Measurements from ENCODE around the gene GPA33. TPM values are rescaled to one million over a fixed set of nuclear protein-coding genes. Genes with fewer than 3 reads are reported as not detected.
A peak's percentile ranks its signal among the peaks of the same experiment; 100 is the strongest.

The GPA33 gene
- total and polyA plus RNA-seq, 11 donors: 0.15 to 3.6 (median 1.1) TPM; not detected in 1

- H3K4me3 ChIP-seq: peak overlapping the region in 7 of 12 donors; percentile 14 to 41 (median 34)
- ATAC-seq (peak; percentile 57 to 93 (median 87)), DNase-seq (peak; percentile 65 to 88 (median 72))
- TF ChIP-seq POLR2A (IDR thresholded peaks at IDR 0.05) (no peak), CTCF (IDR thresholded peaks at IDR 0.05) (peak; percentile 90 to 98 (median 97))
- H3K9me3 ChIP-seq: no peaks in the 10 kb centered on the region
- intact Hi-C loops (cut with DNase I): loop anchor here (1.0 to 10.0 kb wide), 16 partner anchors 61 to 468 kb away; partner anchors contain the start of gene POU2F1 (in 1 of the 10)
- 6 to 9% (median 6%) methylated on average over 21 to 31 of the region's 31 CpGs for WGBS, 4 donors
- peaks cover 0 to 13% (median 4%) of the 10 kb centered on the region in 12 donors for H3K4me1 ChIP-seq
- H3K27me3 ChIP-seq: peaks cover 0 to 3% (median 0%) of the 10 kb centered on the region in 9 donors
- no peak overlapping the region for H3K27ac ChIP-seq
- H3K36me3 ChIP-seq: no peaks in the 10 kb centered on the region
These were observed 23.6 kb downstream of the GPA33 start for GRCh38 chr1:167066333-167067122.

DNA sequence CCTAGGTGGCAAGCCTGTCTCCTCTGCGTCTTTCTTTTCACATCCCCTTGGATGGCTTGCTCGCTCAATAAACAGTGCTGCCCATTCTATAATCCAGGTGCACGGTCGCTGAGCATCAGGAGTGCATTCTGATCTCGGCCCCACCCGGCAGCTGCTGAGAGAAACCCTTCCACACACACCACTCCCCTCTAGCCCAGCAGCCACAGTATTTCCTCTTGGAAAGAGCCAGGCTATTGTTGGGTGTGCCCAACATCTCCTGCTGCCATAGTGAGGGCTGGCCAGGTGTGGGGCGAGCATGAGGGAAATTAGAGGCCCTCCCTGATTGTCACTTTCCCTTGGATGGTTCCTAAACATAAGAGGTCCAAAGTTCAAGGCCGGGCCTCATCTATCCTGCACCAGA, 24.7 kb downstream of the GPA33 start:
- peaks cover 0 to 8% (median 4%) of the 10 kb centered on the region in 12 donors for H3K4me1 ChIP-seq
- no peak for TF ChIP-seq CTCF (IDR thresholded peaks at IDR 0.05)
- no peak for TF ChIP-seq POLR2A (IDR thresholded peaks at IDR 0.05)
- no peak for DNase-seq
- no peaks in the 10 kb centered on the region for H3K9me3 ChIP-seq
- intact Hi-C loops (cut with DNase I): loop anchor here (5.0 to 10.0 kb wide), 9 partner anchors 62 to 469 kb away; no protein-coding TSS in a partner anchor
- peaks cover 0 to 5% (median 0%) of the 10 kb centered on the region in 9 donors for H3K27me3 ChIP-seq
- H3K27ac ChIP-seq: no peak overlapping the region
- 83 to 90% (median 86%) methylated on average over 8 of the region's 8 CpGs for WGBS, 4 donors
- peak in 1 of 4 donors; percentile 7 for ATAC-seq
- no peak overlapping the region for H3K4me3 ChIP-seq
- H3K36me3 ChIP-seq: no peaks in the 10 kb centered on the region

- H3K27me3 ChIP-seq: peaks cover 0 to 9% (median 0%) of the 10 kb centered on the region in 9 donors
- ATAC-seq (no peak), DNase-seq (peak in 1 of 5 donors; percentile 9)
- TF ChIP-seq CTCF (IDR thresholded peaks at IDR 0.05) (no peak), POLR2A (IDR thresholded peaks at IDR 0.05) (no peak)
- intact Hi-C loops (cut with DNase I): loop anchor here (5.0 to 10.0 kb wide), 9 partner anchors 63 to 470 kb away; no protein-coding TSS in a partner anchor
- WGBS, 4 donors: 69 to 80% (median 75%) methylated on average over 9 of the region's 9 CpGs
- no peaks in the 10 kb centered on the region for H3K36me3 ChIP-seq
- no peaks in the 10 kb centered on the region for H3K9me3 ChIP-seq
- peaks cover 0 to 8% (median 4%) of the 10 kb centered on the region in 12 donors for H3K4me1 ChIP-seq
- no peak overlapping the region for H3K27ac ChIP-seq
- H3K4me3 ChIP-seq: no peak overlapping the region
These were observed 25.6 kb downstream of the GPA33 start for GRCh38 chr1:167064621-167065020.

DNA sequence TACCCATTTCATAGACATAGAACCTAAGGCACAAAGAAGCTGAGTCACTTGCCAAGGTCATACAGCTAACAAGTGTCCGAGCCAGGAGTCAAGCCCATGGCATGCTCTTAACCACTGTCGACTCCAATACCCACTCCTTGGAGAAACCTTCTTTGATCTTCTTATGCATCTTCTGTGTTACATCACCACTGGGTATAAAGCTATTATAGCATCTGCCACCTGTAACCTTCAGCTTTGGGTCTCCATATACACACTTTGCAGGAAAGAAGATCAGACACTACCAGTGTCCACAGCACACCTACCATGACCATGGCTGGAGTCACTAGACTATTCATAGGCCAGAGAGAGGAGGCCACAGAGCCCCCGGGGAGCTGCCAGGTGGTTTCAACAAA, 29.1 kb downstream of the GPA33 start:
- Histone ChIP-seq H3K27ac (no peak overlapping the region), H3K27me3 (peaks cover 0 to 8% (median 0%) of the 10 kb centered on the region in 9 donors), H3K4me3 (no peak overlapping the region), H3K4me1 (peaks cover 0 to 8% (median 3%) of the 10 kb centered on the region in 12 donors), H3K9me3 (no peaks in the 10 kb centered on the region), H3K36me3 (no peaks in the 10 kb centered on the region)
- 89 to 95% (median 93%) methylated on average over 3 of the region's 3 CpGs for WGBS, 4 donors
- TF ChIP-seq CTCF (IDR thresholded peaks at IDR 0.05) (no peak), POLR2A (IDR thresholded peaks at IDR 0.05) (no peak)
- ATAC-seq (no peak), DNase-seq (no peak)
- intact Hi-C loops (cut with DNase I): loop anchor here in 2 of 10 donors (10.0 kb wide), 3 partner anchors 204 to 474 kb away; no protein-coding TSS in a partner anchor
